ENCODE results near the gene VPS11. TPM values are rescaled to one million over a fixed set of nuclear protein-coding genes. Genes with fewer than 3 reads are reported as not detected.

The VPS11 gene
- total RNA-seq, 2 experiments from 2014 or later: 23.3 to 32.2 TPM

GRCh38 chr11:119041821-119042514, 25.6 kb upstream of the VPS11 start:
- ChIA-PET CTCF (ENCODE audit: unreplicated experiment) (no interaction called here), POLR2A (interaction anchor here (0.6 to 1.4 kb wide), 4 partner anchors 14 to 279 kb away, joined by 4 to 6 read pairs (median 4); partner anchors contain the start of gene HYOU1)
- Histone ChIP-seq H4K20me1 (ENCODE audit: insufficient read depth, low read length) (no peaks in the 10 kb centered on the region), H3K4me3 (ENCODE audit: low read depth, low read length, poor library complexity, severe bottlenecking) (no peak overlapping the region), H3K9me3 (ENCODE audit: low read length) (no peaks in the 10 kb centered on the region), H3K27ac (ENCODE audit: low read depth, low read length, poor library complexity, severe bottlenecking) (no peak overlapping the region), H3K36me3 (ENCODE audit: insufficient read depth, low read length) (peaks cover 23% of the 10 kb centered on the region), H3K79me2 (ENCODE audit: insufficient read depth, low read depth, low read length) (no peaks in the 10 kb centered on the region), H2AFZ (ENCODE audit: low read length) (no peak overlapping the region), H3K4me2 (ENCODE audit: low read length) (no peak overlapping the region), H3K4me1 (ENCODE audit: insufficient read depth, low read length, poor library complexity, severe bottlenecking) (no peaks in the 10 kb centered on the region), H3K9me2 (ENCODE audit: insufficient read depth, low read length) (no peaks in the 10 kb centered on the region)
- no peak for TF ChIP-seq EZH2phosphoT487 (IDR thresholded peaks at IDR 0.05; ENCODE audit: borderline replicate concordance, low read depth, low read length)
- no peak for TF ChIP-seq CTCF (conservative IDR thresholded peaks at IDR 0.05; ENCODE audit: low read length)
- BruUV-seq (replicated peaks): no TSS peak
- intact Hi-C loops (cut with micrococcal nuclease; ENCODE audit: unreplicated experiment): no loop called here
- DNase-seq (ENCODE audit: low spot score): no peak

GRCh38 chr11:119042927-119043326, 24.7 kb upstream of the VPS11 start:
- POLR2A ChIA-PET: interaction anchor here (0.6 to 0.7 kb wide), 3 partner anchors 18 to 278 kb away, joined by 4 to 5 read pairs (median 4); no protein-coding TSS in a partner anchor
- Histone ChIP-seq H3K9me3 (ENCODE audit: low read length) (no peaks in the 10 kb centered on the region), H3K79me2 (ENCODE audit: insufficient read depth, low read depth, low read length) (no peaks in the 10 kb centered on the region), H3K9me2 (ENCODE audit: insufficient read depth, low read length) (no peaks in the 10 kb centered on the region), H3K36me3 (ENCODE audit: insufficient read depth, low read length) (peaks cover 32% of the 10 kb centered on the region), H4K20me1 (ENCODE audit: insufficient read depth, low read length) (no peaks in the 10 kb centered on the region), H3K27ac (ENCODE audit: low read depth, low read length, poor library complexity, severe bottlenecking) (no peak overlapping the region), H3K4me1 (ENCODE audit: insufficient read depth, low read length, poor library complexity, severe bottlenecking) (no peaks in the 10 kb centered on the region), H3K4me2 (ENCODE audit: low read length) (no peak overlapping the region), H2AFZ (ENCODE audit: low read length) (no peak overlapping the region), H3K4me3 (ENCODE audit: low read depth, low read length, poor library complexity, severe bottlenecking) (no peak overlapping the region)
- DNase-seq (ENCODE audit: low spot score): no peak
- CTCF ChIA-PET (ENCODE audit: unreplicated experiment): no interaction called here
- BruUV-seq (replicated peaks): no TSS peak
- TF ChIP-seq CTCF (conservative IDR thresholded peaks at IDR 0.05; ENCODE audit: low read length): no peak
- no peak for TF ChIP-seq EZH2phosphoT487 (IDR thresholded peaks at IDR 0.05; ENCODE audit: borderline replicate concordance, low read depth, low read length)
- intact Hi-C loops (cut with micrococcal nuclease; ENCODE audit: unreplicated experiment): no loop called here

- Histone ChIP-seq H2AFZ (ENCODE audit: low read length) (no peak overlapping the region), H3K4me1 (ENCODE audit: insufficient read depth, low read length, poor library complexity, severe bottlenecking) (no peaks in the 10 kb centered on the region), H4K20me1 (ENCODE audit: insufficient read depth, low read length) (no peaks in the 10 kb centered on the region), H3K9me3 (ENCODE audit: low read length) (no peaks in the 10 kb centered on the region), H3K27ac (ENCODE audit: low read depth, low read length, poor library complexity, severe bottlenecking) (no peak overlapping the region), H3K4me3 (ENCODE audit: low read depth, low read length, poor library complexity, severe bottlenecking) (no peak overlapping the region), H3K4me2 (ENCODE audit: low read length) (no peak overlapping the region), H3K9me2 (ENCODE audit: insufficient read depth, low read length) (no peaks in the 10 kb centered on the region), H3K79me2 (ENCODE audit: insufficient read depth, low read depth, low read length) (no peaks in the 10 kb centered on the region), H3K36me3 (ENCODE audit: insufficient read depth, low read length) (peaks cover 50% of the 10 kb centered on the region)
- ChIA-PET POLR2A (interaction anchor here (0.5 to 0.6 kb wide), 2 partner anchors 77 kb away, joined by 3 read pairs; partner anchors contain the start of gene HINFP), CTCF (ENCODE audit: unreplicated experiment) (no interaction called here)
- intact Hi-C loops (cut with micrococcal nuclease; ENCODE audit: unreplicated experiment): no loop called here
- TF ChIP-seq CTCF (conservative IDR thresholded peaks at IDR 0.05; ENCODE audit: low read length) (peak; percentile 66), EZH2phosphoT487 (IDR thresholded peaks at IDR 0.05; ENCODE audit: borderline replicate concordance, low read depth, low read length) (no peak)
- no TSS peak for BruUV-seq (replicated peaks)
- DNase-seq (ENCODE audit: low spot score): no peak
Measured at GRCh38 chr11:119044708-119045107, 22.9 kb upstream of the VPS11 start.

Data from OCI-LY7 (cell line).